ENCODE measurements around the gene SNED1. TPM values are rescaled to one million over a fixed set of nuclear protein-coding genes. Genes with fewer than 3 reads are reported as not detected.

The SNED1 gene
- total RNA-seq, 1 experiment from 2014 or later, result 2.8 TPM

DNA sequence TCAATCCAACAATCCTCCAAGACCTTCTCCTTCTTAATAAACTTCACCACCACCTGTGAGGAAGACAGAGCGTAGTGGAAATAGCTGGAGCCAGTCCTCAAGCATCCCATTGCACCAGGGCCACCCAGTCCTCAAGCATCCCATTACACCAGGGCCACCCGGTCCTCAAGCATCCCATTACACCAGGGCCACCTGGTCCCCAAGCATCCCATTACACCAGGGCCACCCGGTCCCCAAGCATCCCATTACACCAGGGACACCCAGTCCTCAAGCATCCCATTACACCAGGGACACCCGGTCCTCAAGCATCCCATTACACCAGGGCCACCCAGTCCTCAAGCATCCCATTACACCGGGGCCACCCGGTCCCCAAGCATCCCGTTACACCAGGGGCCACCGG, 116.9 kb downstream of the SNED1 start:
- BruUV-seq (replicated peaks), result no TSS peak
- intact Hi-C loops (cut with micrococcal nuclease; ENCODE audit: unreplicated experiment), result no loop called here
- H2AFZ ChIP-seq, result no peak overlapping the region
- H3K36me3 ChIP-seq (ENCODE audit: low read depth), result peaks cover 1% of the 10 kb centered on the region; the same call in 1 of the 2 replicates
- H3K9me2 ChIP-seq (ENCODE audit: insufficient read depth), result no peaks in the 10 kb centered on the region
- TF ChIP-seq EZH2 (IDR thresholded peaks at IDR 0.05; ENCODE audit: low read depth), result no peak
- TF ChIP-seq, protein P1, sequence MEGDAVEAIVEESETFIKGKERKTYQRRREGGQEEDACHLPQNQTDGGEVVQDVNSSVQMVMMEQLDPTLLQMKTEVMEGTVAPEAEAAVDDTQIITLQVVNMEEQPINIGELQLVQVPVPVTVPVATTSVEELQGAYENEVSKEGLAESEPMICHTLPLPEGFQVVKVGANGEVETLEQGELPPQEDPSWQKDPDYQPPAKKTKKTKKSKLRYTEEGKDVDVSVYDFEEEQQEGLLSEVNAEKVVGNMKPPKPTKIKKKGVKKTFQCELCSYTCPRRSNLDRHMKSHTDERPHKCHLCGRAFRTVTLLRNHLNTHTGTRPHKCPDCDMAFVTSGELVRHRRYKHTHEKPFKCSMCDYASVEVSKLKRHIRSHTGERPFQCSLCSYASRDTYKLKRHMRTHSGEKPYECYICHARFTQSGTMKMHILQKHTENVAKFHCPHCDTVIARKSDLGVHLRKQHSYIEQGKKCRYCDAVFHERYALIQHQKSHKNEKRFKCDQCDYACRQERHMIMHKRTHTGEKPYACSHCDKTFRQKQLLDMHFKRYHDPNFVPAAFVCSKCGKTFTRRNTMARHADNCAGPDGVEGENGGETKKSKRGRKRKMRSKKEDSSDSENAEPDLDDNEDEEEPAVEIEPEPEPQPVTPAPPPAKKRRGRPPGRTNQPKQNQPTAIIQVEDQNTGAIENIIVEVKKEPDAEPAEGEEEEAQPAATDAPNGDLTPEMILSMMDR (conservative IDR thresholded peaks at IDR 0.05), result no peak
- no peaks in the 10 kb centered on the region for H3K9me3 ChIP-seq (ENCODE audit: insufficient read depth, low read depth)
- no peaks in the 10 kb centered on the region for H3F3A ChIP-seq (ENCODE audit: insufficient read depth, low read depth)
- H3K27ac ChIP-seq, result no peak overlapping the region
- ChIA-PET CTCF (no interaction called here), POLR2A (ENCODE audit: unreplicated experiment) (no interaction called here)
- no peaks in the 10 kb centered on the region for H3K27me3 ChIP-seq (ENCODE audit: insufficient read depth, low read depth)
- no peak overlapping the region for H3K4me2 ChIP-seq
- no peaks in the 10 kb centered on the region for H3K4me1 ChIP-seq (replicated peaks; ENCODE audit: insufficient read depth)
- H3K79me2 ChIP-seq (ENCODE audit: low read depth), result no peaks in the 10 kb centered on the region
- no peak for DNase-seq
- no peaks in the 10 kb centered on the region for H4K20me1 ChIP-seq (ENCODE audit: insufficient read depth)
- H3K4me3 ChIP-seq, result no peak overlapping the region

DNA sequence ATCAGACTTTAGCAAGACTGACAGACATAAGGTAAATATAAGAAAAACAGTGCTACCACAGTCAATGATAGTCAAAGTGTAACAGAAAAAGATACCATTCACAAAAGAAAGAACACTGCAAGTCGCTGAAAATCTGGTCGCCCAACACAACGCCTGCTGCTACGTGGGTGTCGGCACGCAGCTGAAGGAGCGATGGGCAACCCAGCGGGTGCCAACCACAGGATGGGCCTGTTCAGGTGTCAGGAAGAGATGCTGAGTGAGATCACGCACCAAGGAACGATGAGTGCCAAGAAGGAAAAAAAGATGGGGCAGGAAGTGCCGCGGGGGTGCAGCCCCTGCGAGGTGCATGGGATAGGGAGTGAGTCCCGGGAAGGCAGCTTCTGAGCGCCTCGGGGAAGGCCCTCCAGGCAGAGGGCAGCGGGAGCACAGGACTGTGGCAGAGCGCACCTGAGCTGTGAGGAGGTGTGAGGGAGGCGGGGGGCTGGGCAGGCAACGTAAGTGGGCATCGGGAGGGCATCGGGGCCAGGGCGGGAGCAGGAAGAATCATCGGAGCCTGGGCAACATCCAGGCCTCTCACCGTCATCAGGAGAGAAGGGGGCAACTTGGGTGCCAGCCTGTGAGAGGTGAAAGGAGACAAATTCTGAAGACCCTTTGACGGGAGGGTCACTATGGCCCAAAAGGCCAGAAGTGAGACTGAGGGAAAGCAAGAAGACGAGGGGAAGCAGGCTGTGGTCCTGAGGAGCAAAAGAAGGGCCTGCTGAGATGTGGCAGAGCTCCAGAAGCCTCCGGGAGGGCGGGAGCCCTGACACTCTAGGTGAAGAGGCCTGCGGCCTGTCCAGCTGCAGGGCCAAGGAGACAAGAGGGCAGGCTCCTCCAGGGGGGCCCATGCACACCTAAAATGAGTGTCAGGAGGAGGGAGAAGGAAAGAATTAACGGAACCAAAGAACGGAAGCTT, 118.5 kb downstream of the SNED1 start:
- intact Hi-C loops (cut with micrococcal nuclease; ENCODE audit: unreplicated experiment), result no loop called here
- TF ChIP-seq EZH2 (IDR thresholded peaks at IDR 0.05; ENCODE audit: low read depth), result no peak
- TF ChIP-seq, protein P1 (conservative IDR thresholded peaks at IDR 0.05), result no peak
- CTCF ChIA-PET, result no interaction called here

DNA sequence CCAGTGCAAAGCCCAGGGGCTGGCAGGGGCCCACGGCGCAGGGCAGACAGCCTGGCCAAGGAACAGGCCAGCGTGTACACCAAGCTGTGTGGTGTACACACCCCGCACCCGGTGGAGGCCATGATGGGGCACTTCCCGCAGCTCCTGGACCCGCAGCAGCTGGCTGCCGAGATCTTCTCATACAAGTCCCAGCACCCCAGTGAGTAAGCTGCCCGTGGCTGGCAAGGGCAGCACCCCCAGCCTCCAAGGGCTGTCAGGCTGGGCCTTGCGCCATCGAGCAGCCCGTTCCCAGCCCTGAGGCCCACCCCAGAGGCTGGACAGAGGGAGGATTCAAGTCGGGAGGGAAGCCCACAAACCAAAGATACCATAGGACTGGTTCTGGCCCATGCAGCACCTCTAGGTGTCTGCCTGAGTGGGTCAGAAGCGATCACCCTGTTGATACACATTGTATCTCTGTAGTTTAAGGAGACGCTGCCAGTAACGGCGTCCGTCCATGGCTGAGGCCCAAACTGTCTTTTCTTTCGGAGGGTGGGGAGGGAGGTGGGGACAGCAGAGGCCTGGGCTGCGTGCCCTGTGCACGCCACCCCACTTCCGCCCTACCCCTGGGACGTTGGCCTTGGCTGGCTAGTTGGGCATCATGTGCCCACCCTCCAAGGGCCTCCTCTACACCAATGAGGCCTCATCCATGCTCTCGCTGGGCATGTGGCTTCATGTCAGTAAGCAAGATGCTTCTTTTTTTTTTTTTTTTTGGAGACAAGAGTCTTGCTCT, 120.5 kb downstream of the SNED1 start:
- Histone ChIP-seq H3K4me2 (no peak overlapping the region), H3K9me2 (ENCODE audit: insufficient read depth) (no peaks in the 10 kb centered on the region), H3K4me3 (no peak overlapping the region), H3K36me3 (ENCODE audit: low read depth) (peaks cover 13% of the 10 kb centered on the region), H3K9me3 (ENCODE audit: insufficient read depth, low read depth) (no peaks in the 10 kb centered on the region; the same call in 1 of the 2 replicates), H3K79me2 (ENCODE audit: low read depth) (no peaks in the 10 kb centered on the region), H4K20me1 (ENCODE audit: insufficient read depth) (no peaks in the 10 kb centered on the region), H2AFZ (no peak overlapping the region), H3K27ac (no peak overlapping the region), H3K27me3 (ENCODE audit: insufficient read depth, low read depth) (no peaks in the 10 kb centered on the region), H3F3A (ENCODE audit: insufficient read depth, low read depth) (no peaks in the 10 kb centered on the region; the same call in 1 of the 2 replicates), H3K4me1 (replicated peaks; ENCODE audit: insufficient read depth) (no peaks in the 10 kb centered on the region)
- CTCF ChIA-PET, result no interaction called here
- DNase-seq, result no peak
- intact Hi-C loops (cut with micrococcal nuclease; ENCODE audit: unreplicated experiment), result no loop called here
- no TSS peak for BruUV-seq (replicated peaks)
- POLR2A ChIA-PET (ENCODE audit: unreplicated experiment), result no interaction called here
- TF ChIP-seq, protein P1 (conservative IDR thresholded peaks at IDR 0.05), result no peak
- TF ChIP-seq EZH2 (IDR thresholded peaks at IDR 0.05; ENCODE audit: low read depth), result no peak

More for the DNA sequence above, 118.5 kb downstream of the SNED1 start:
- no TSS peak for BruUV-seq (replicated peaks)
- no peak overlapping the region for H3K4me3 ChIP-seq
- H4K20me1 ChIP-seq (ENCODE audit: insufficient read depth), result no peaks in the 10 kb centered on the region
- H3K27ac ChIP-seq, result no peak overlapping the region
- no peaks in the 10 kb centered on the region; the same call in 1 of the 2 replicates for H3F3A ChIP-seq (ENCODE audit: insufficient read depth, low read depth)
- POLR2A ChIA-PET (ENCODE audit: unreplicated experiment), result no interaction called here
- H3K9me2 ChIP-seq (ENCODE audit: insufficient read depth), result no peaks in the 10 kb centered on the region
- no peaks in the 10 kb centered on the region for H3K4me1 ChIP-seq (replicated peaks; ENCODE audit: insufficient read depth)
- H3K9me3 ChIP-seq (ENCODE audit: insufficient read depth, low read depth), result no peaks in the 10 kb centered on the region; the same call in 1 of the 2 replicates
- no peak for DNase-seq
- no peaks in the 10 kb centered on the region for H3K27me3 ChIP-seq (ENCODE audit: insufficient read depth, low read depth)
- no peaks in the 10 kb centered on the region for H3K79me2 ChIP-seq (ENCODE audit: low read depth)
- no peak overlapping the region for H3K4me2 ChIP-seq
- H2AFZ ChIP-seq, result no peak overlapping the region
- H3K36me3 ChIP-seq (ENCODE audit: low read depth), result peaks cover 13% of the 10 kb centered on the region

Data from PC-9 (cell line).